Fibroblast of skin of right biceps (primary cell): ENCODE data around the gene MISP3.

Experiments
- DNase-seq: peaks from one replicate; pipeline ENCODE4 v3.0.0-alpha.2; 2013

The MISP3 gene

GRCh38 chr19:14054099-14054498, 18.5 kb upstream of the MISP3 start:
- no peak for DNase-seq

DNA sequence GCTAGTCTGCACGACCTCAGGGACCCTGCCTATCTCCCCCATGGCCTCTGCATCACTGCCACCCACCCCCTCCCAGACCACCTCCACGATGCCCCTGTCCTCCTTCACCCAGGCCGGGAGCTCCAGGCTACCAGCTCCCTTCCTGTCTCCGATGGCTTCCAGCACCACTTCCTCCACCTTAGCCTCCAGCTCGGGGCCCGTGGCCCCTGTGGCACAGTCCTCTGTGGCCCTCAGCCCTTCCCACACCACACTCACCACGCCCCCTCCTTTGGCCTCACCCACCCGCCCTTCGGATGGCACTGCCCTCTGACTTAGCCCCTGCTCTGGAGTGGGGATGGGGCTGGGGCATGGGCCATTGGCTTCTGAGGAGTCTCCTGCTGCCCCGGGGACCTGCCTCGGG, 17.9 kb upstream of the MISP3 start:
- DNase-seq: no peak

- no peak for DNase-seq
Observed at GRCh38 chr19:14055396-14055795, 17.2 kb upstream of the MISP3 start.

GRCh38 chr19:14056069-14056666, 16.4 kb upstream of the MISP3 start:
- DNase-seq: no peak

DNA sequence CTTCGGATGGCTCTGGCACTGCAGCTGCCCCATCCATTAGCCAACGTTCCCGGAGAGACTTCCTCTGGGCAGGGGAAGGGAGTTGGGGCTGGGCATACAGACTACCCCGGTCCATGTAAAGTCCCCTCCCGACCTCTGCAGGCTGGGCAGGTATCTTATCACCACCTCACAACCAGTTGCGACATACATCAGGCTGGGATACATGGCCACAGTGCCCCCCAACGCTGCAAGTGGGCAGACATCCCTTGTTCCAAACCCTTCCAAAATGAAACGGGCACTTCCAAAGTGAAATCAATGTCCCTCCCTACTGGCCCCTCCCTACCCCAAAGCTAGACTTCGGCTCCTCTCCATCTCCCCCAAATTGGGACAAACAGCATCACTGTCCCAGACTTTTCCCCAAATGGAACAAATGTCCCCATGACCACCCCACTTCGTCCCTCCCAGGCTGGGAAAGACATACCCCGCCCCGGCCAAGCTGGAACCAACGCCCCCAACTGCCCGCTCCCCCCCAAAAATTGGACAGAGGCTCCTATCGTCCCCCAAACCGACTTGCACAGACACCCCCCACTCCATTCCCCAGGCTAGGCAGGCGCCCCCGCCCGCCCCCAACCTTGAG, 15.7 kb upstream of the MISP3 start:
- no peak for DNase-seq

GRCh38 chr19:14058182-14059092, 14.1 kb upstream of the MISP3 start:
- DNase-seq: no peak

- DNase-seq: no peak
Observed at GRCh38 chr19:14059093-14059480, 13.5 kb upstream of the MISP3 start.

DNA sequence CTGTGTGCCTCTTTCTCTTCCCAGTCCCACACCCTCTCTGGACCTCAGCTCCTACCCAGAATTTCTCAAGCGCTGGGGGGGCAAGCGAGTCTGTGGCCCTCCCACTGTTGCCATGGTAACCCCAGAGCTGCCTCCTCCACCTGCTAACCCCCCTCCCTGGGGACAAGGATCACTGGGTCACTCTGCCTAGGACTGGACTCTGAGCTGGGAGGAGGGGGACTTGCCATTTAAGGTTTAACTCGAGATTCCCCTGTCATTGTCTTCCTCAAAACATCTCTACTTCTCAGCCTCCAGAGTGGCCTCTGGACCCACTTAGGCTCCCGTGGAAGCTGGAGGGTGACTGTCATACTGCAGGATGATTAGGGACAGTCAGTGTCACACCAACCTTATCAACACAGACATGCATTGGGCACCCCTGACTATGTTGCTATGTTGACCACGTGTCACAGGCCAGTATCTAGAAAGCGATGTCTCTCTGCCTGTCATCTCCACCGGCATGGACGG, 12.9 kb upstream of the MISP3 start:
- DNase-seq: no peak

GRCh38 chr19:14061081-14061749, 11.4 kb upstream of the MISP3 start:
- DNase-seq: no peak

- DNase-seq: no peak
Observed at GRCh38 chr19:14061751-14062557, 10.6 kb upstream of the MISP3 start, which contains the start of gene PALM3. Gene PALM3, minus strand, starts transcription at chr19:14062076. Its CDS starts 96 bp downstream, at chr19:14061980.

GRCh38 chr19:14062558-14062855, 10.1 kb upstream of the MISP3 start:
- no peak for DNase-seq

- no peak for DNase-seq
Observed at GRCh38 chr19:14063105-14063504, 9.5 kb upstream of the MISP3 start.

- no peak for DNase-seq
Observed at GRCh38 chr19:14066134-14066533, 6.5 kb upstream of the MISP3 start.

- no peak for DNase-seq
Observed at GRCh38 chr19:14070268-14071050, 2.1 kb upstream of the MISP3 start.

DNA sequence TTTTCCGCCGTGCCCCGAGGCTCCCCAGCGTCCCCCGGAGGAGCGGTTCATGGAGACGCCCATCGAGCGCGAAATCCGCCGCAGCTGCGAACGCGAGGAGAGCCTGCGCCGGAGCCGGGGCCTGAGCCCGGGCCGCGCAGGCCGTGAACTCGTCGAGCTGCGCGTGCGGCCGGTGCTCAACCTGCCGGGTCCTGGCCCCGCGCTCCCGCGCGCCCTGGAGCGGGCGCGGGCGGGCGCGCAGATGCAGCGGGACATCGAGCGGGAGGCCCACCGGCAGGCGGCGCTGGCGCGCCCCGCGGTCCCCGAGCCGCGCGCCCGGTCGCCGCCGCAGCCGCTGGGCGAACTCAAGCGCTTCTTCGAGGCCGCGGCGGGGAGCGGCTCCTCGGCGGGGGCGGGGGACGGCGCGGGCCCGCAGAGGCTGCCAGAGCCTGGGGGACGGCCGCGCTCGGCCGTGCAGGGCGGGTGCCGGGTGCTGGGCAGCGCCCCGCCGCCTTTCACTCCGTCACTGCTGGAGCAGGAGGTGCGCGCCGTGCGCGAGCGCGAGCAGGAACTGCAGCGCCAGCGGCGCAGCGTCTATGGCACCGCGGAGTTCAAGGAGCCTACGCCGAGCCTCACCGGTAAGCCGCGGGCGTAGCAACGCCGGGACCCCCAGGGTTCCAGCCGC, 807 bp downstream of the MISP3 start:
- DNase-seq: peak; percentile 73

DNA sequence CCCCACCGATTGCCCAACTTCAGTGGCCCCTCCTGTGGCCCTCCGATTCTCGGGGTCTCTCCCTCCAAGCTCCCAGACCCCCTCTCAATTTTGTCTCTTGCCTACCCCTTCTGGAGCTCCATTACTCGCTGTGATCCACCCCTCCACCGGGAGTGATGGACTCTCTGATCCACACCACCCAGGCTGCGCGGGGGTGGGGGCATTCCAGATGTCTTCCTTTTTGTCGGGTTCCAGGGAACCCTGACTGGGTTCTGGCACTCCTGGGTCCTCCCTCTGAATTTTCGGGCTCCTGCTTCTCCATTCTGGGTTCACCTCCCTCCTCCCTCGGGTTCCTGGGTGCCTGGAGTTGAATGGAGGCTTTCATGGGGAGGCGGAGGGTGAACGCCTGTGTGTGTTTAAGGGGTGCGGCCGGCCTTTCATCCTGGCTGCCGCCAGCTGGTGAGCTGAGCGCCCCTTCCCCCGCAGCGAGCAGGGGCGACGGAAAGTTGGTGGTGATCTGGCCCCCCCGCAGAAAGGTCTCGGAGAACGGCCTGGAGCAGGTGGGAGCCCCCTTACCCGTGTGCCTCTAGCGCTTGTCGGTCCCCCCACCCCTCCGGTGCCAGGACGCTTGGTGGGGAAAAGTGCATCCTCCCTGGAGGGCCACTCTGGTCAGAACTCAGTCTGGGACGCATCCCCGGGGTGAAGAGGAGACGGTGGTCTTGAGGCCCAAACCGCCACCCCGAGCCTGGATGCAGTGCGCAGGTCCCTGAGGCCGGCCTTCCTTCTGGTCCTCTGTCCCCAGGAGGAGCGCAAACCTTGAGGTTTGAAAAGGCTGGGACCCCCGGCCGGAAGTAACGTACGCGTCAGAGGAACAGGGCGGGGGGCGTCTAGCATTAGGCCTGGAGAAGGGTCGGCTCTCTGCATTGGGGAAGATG, 1.6 kb downstream of the MISP3 start:
- no peak for DNase-seq

DNA sequence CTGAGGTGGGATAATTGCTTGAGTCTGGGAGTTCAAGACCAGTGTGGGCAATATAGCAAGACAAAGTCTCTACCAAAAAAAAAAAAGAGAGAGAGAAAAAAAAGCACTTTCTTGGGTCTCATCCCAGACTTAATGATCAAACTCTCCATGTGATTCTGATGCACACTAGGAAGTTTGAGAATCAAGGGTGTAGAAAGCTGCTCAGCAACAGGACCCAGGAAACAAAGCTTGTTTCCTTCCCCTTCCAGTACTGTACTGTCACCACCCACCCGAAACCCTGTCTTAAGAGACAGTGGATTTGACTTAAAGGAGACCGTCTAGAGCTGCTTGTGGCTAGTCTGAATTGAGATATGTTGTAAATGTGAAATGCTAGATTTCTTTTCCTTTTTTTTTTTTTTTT, 5.8 kb downstream of the MISP3 start:
- DNase-seq: no peak

- peak; percentile 99 for DNase-seq
Observed at GRCh38 chr19:14080887-14081796, 8.6 kb downstream of the MISP3 start.
